ENCODE results near the gene KCTD5. TPM values are rescaled to one million over a fixed set of nuclear protein-coding genes. Genes with fewer than 3 reads are reported as not detected.

Gene KCTD5
- total RNA-seq, 4 donors from 2014 or later = 4.6 to 21.6 (median 12.7) TPM

- Histone ChIP-seq H3K9me3 (no peaks in the 10 kb centered on the region), H3K27ac (no peak overlapping the region), H3K27me3 (no peaks in the 10 kb centered on the region), H3K36me3 (no peaks in the 10 kb centered on the region), H3K4me1 (no peaks in the 10 kb centered on the region), H3K4me3 (no peak overlapping the region)
- intact Hi-C loops (cut with DNase I; ENCODE audit: low total_unique reads) = no loop called here
- DNase-seq = no peak
- no peak for TF ChIP-seq CTCF (IDR thresholded peaks at IDR 0.05)
- no peak for TF ChIP-seq POLR2A (IDR thresholded peaks at IDR 0.05)
These were observed 57.5 kb downstream of the KCTD5 start for GRCh38 chr16:2739625-2740430.

- no peak for TF ChIP-seq POLR2A (IDR thresholded peaks at IDR 0.05)
- TF ChIP-seq CTCF (IDR thresholded peaks at IDR 0.05) = no peak
- no peaks in the 10 kb centered on the region for H3K4me1 ChIP-seq
- DNase-seq = no peak
- no peak overlapping the region for H3K27ac ChIP-seq
- no peaks in the 10 kb centered on the region for H3K36me3 ChIP-seq
- intact Hi-C loops (cut with DNase I; ENCODE audit: low total_unique reads) = no loop called here
- no peaks in the 10 kb centered on the region for H3K9me3 ChIP-seq
- H3K27me3 ChIP-seq = no peaks in the 10 kb centered on the region
- no peak overlapping the region for H3K4me3 ChIP-seq
These were observed 58.2 kb downstream of the KCTD5 start for GRCh38 chr16:2740476-2740875.

- intact Hi-C loops (cut with DNase I; ENCODE audit: low total_unique reads) = no loop called here
- no peaks in the 10 kb centered on the region for H3K9me3 ChIP-seq
- no peak for DNase-seq
- TF ChIP-seq CTCF (IDR thresholded peaks at IDR 0.05) = no peak
- TF ChIP-seq POLR2A (IDR thresholded peaks at IDR 0.05) = no peak
- H3K27ac ChIP-seq = no peak overlapping the region
- no peaks in the 10 kb centered on the region for H3K4me1 ChIP-seq
- no peaks in the 10 kb centered on the region for H3K36me3 ChIP-seq
- H3K4me3 ChIP-seq = no peak overlapping the region
- no peaks in the 10 kb centered on the region for H3K27me3 ChIP-seq
These were observed 58.8 kb downstream of the KCTD5 start for GRCh38 chr16:2741168-2741567.

GRCh38 chr16:2742323-2743006 is 60.1 kb downstream of the KCTD5 start:
- TF ChIP-seq CTCF (IDR thresholded peaks at IDR 0.05) (no peak), POLR2A (IDR thresholded peaks at IDR 0.05) (no peak)
- H3K27ac ChIP-seq = no peak overlapping the region
- no peak overlapping the region for H3K4me3 ChIP-seq
- no peaks in the 10 kb centered on the region for H3K9me3 ChIP-seq
- intact Hi-C loops (cut with DNase I; ENCODE audit: low total_unique reads) = no loop called here
- no peaks in the 10 kb centered on the region for H3K27me3 ChIP-seq
- no peaks in the 10 kb centered on the region for H3K36me3 ChIP-seq
- no peaks in the 10 kb centered on the region for H3K4me1 ChIP-seq
- DNase-seq = no peak
